K562 (cell line): ENCODE measurements around the gene GRK1. TPM values are rescaled to one million over a fixed set of nuclear protein-coding genes. Genes with fewer than 3 reads are reported as not detected.

ENCODE experiments used
- ATAC-seq: fragments of 200-7000 bp; cut with Tn5 transposase; 3 replicates; pipeline ENCODE4 v1.9.1; 2020; ENCODE audit warnings: moderate library complexity
- BruUV-seq: library from RNA; stranded (reverse); fragments of 400-500 nt; replicated peaks from 2 replicates; lab custom pipeline; 2021; lab: Mats Ljungman, UMichigan
- CTCF ChIA-PET: fragments of 300-600 bp; formaldehyde crosslinking; extraction: SDS; loops from one replicate; lab custom pipeline; 2021; ENCODE audit warnings: low intra/inter-chr PET ratio; lab: Yijun Ruan, JAX
- POLR2A ChIA-PET: fragments of 300-600, 350-650 bp; sonication (Branson Sonifier 250); formaldehyde crosslinking; extraction: SDS; loops from one replicate; lab custom pipeline; 2021; ENCODE audit warnings: antibody characterized with exemption, inconsistent platforms; lab: Yijun Ruan, JAX
- DNase-seq, 4 experiments: peaks; one replicate each; pipeline versions ENCODE4 v3.0.0 to v3.0.0-alpha.2; 2011 to 2018; ENCODE audit warnings: low spot score in 3 of 4, mixed read lengths in 3 of 4; ENCODE audit errors: extremely low read depth in 1 of 4
- FAIRE-seq: peaks from 2 replicates; lab custom pipeline; 2011; peaks lifted over from hg19 to GRCh38; lab: Jason Lieb, UNC
- H2AFZ ChIP-seq: 2 replicates; pipeline ENCODE4 v1.6.0; 2011; ENCODE audit warnings: low read depth, low read length, control low read depth, inconsistent platforms
- H3K27ac ChIP-seq: fragments of 200-600 bp; 3 replicates; pipeline ENCODE4 v1.8.0; 2011; ENCODE audit warnings: low read depth, mild to moderate bottlenecking, control low read depth, inconsistent platforms, low read length, moderate library complexity, mixed read lengths; ENCODE audit errors: extremely low read depth
- H3K27me3 ChIP-seq, 2 experiments: fragments of 300-600 bp in 1 of 2; 2 replicates in 1 of 2; 3 replicates in 1 of 2; pipeline versions ENCODE4 v1.6.0 to v1.8.0; 2011; ENCODE audit warnings: inconsistent platforms in 2 of 2, low read length in 2 of 2, mild to moderate bottlenecking in 1 of 2, mixed read lengths in 1 of 2, moderate library complexity in 1 of 2; ENCODE audit not compliant: control insufficient read depth in 2 of 2, insufficient read depth in 2 of 2
- H3K36me3 ChIP-seq: fragments of 300-600 bp; 3 replicates; pipeline ENCODE4 v1.8.0; 2011; ENCODE audit warnings: mild to moderate bottlenecking, low read length, inconsistent platforms; ENCODE audit not compliant: control insufficient read depth, insufficient read depth
- H3K4me1 ChIP-seq, 2 experiments: fragments of 200-600 bp in 1 of 2; replicated peaks in 1 of 2; 2 replicates in 1 of 2; 3 replicates in 1 of 2; pipeline versions ENCODE4 v1.5.1 to v1.8.0; 2011; ENCODE audit warnings: inconsistent platforms in 2 of 2, low read length in 2 of 2, mild to moderate bottlenecking in 1 of 2, mixed read lengths in 1 of 2, moderate library complexity in 1 of 2; ENCODE audit not compliant: control insufficient read depth in 2 of 2, insufficient read depth in 2 of 2
- H3K4me2 ChIP-seq: 2 replicates; pipeline ENCODE4 v1.6.1; 2011; ENCODE audit warnings: low read length, control low read depth, inconsistent platforms, mixed read lengths; ENCODE audit not compliant: insufficient read depth
- H3K4me3 ChIP-seq: fragments of 200-600 bp; sonication (generic), shearing (Covaris generic); 2 replicates; pipeline ENCODE4 v1.5.1; 2016; ENCODE audit warnings: control low read depth, inconsistent platforms
- H3K79me2 ChIP-seq: fragments of 200-600 bp; 3 replicates; pipeline ENCODE4 v1.8.0; 2011; ENCODE audit warnings: low read length, inconsistent platforms; ENCODE audit not compliant: control insufficient read depth, insufficient read depth
- H3K9ac ChIP-seq, 2 experiments: 2 replicates each; pipeline versions ENCODE4 v1.6.0 to v1.6.1; 2011; ENCODE audit warnings: low read depth in 2 of 2, low read length in 2 of 2, control low read depth in 1 of 2, inconsistent platforms in 1 of 2, mild to moderate bottlenecking in 1 of 2, mixed read lengths in 1 of 2; ENCODE audit not compliant: insufficient read depth in 1 of 2
- H3K9me1 ChIP-seq: one replicate; pipeline ENCODE4 v1.6.0; 2011; ENCODE audit warnings: inconsistent platforms, mild to moderate bottlenecking, low read length, moderate library complexity; ENCODE audit not compliant: control insufficient read depth, insufficient read depth
- H3K9me3 ChIP-seq: replicated peaks from 2 replicates; pipeline ENCODE4 v1.5.1; 2011; ENCODE audit warnings: low read depth, low read length, inconsistent platforms; ENCODE audit not compliant: control insufficient read depth, insufficient read depth
- H4K20me1 ChIP-seq: replicated peaks from 2 replicates; pipeline ENCODE4 v1.6.1; 2011; ENCODE audit warnings: low read length, inconsistent platforms, mixed read lengths; ENCODE audit not compliant: control insufficient read depth, insufficient read depth
- CEBPG ChIP-seq, 3 experiments: fragments of 200-800 bp in 1 of 3; sonication (Bioruptor generic) in 1 of 3; sonication (generic) in 1 of 3; formaldehyde crosslinking in 1 of 3; IDR thresholded peaks in 2 of 3; conservative IDR thresholded peaks in 1 of 3; 2 replicates each; pipeline versions ENCODE4 v1.6.1 to v1.8.0; 2016 to 2022; ENCODE audit warnings: missing compliant biosample characterization in 2 of 3, missing genetic modification characterization in 2 of 3, mild to moderate bottlenecking in 1 of 3, missing genetic modification reagents in 1 of 3
- CHD2 ChIP-seq: IDR thresholded peaks from 2 replicates; pipeline ENCODE4 v1.6.1; 2011; ENCODE audit warnings: low read depth, low read length
- ETV6 ChIP-seq, 3 experiments: fragments of 150-350 bp in 1 of 3; sonication (generic) in 1 of 3; formaldehyde crosslinking in 1 of 3; IDR thresholded peaks; 2 replicates each; pipeline versions ENCODE4 v1.6.1 to v1.8.0; 2014 to 2022; ENCODE audit warnings: borderline replicate concordance in 2 of 3, low read depth in 2 of 3, antibody characterized with exemption in 1 of 3, low read length in 1 of 3, mild to moderate bottlenecking in 1 of 3, missing genetic modification reagents in 1 of 3
- NFIX ChIP-seq: fragments of 250-450 bp; sonication (Bioruptor Pico); IDR thresholded peaks from 2 replicates; pipeline ENCODE4 v1.4.0; 2020; ENCODE audit warnings: low read depth, mild to moderate bottlenecking, moderate library complexity
- NR4A1 ChIP-seq, 2 experiments: fragments of 250-450 bp in 1 of 2; fragments of 450-650 bp in 1 of 2; sonication (Bioruptor Pico) in 1 of 2; IDR thresholded peaks; 2 replicates each; pipeline versions ENCODE4 v1.4.0 to v1.6.1; 2016 to 2020; ENCODE audit warnings: mild to moderate bottlenecking in 2 of 2, missing compliant biosample characterization in 1 of 2, missing genetic modification characterization in 1 of 2, moderate library complexity in 1 of 2
- SP2 ChIP-seq: IDR thresholded peaks from 2 replicates; pipeline ENCODE4 v1.6.1; 2011; ENCODE audit warnings: mild to moderate bottlenecking, low read depth, low read length, moderate library complexity; ENCODE audit not compliant: poor library complexity, severe bottlenecking; ENCODE audit errors: extremely low read depth
- TCF7 ChIP-seq: sonication (generic); IDR thresholded peaks from 2 replicates; pipeline ENCODE4 v1.6.1; 2016; ENCODE audit warnings: antibody characterized with exemption, borderline replicate concordance
- ZNF140 ChIP-seq: fragments of 250-450 bp; sonication (Bioruptor Pico); IDR thresholded peaks from 2 replicates; pipeline ENCODE4 v1.8.0; 2021; ENCODE audit warnings: moderate library complexity, mild to moderate bottlenecking, inconsistent platforms
- ZNF277 ChIP-seq: fragments of 250-450 bp; sonication (Bioruptor Pico); IDR thresholded peaks from 2 replicates; pipeline ENCODE4 v1.8.0; 2022; ENCODE audit warnings: inconsistent platforms, mild to moderate bottlenecking, moderate library complexity, borderline replicate concordance
- ZNF57 ChIP-seq: fragments of 450-650 bp; formaldehyde crosslinking; IDR thresholded peaks from 2 replicates; pipeline ENCODE4 v1.4.0; 2020; ENCODE audit warnings: mild to moderate bottlenecking, moderate library complexity
- WGBS: fragments of 100-300 bp; shearing (Covaris generic); methylation state at CpG from one replicate; pipeline ENCODE4 v1.1.6; 2016; ENCODE audit warnings: low coverage, mixed read lengths; ENCODE audit not compliant: insufficient coverage; ENCODE audit errors: missing lambda C conversion rate; 5-methylcytosine and 5-hydroxymethylcytosine counted together
- in situ Hi-C: fragments of 300-500 bp; cut with MboI; formaldehyde crosslinking; loops from 4 replicates; pipeline ENCODE4 v1.15.0; 2018; ENCODE audit warnings: inconsistent platforms, mixed read lengths
- intact Hi-C: fragments of 100-400 bp; cut with micrococcal nuclease; formaldehyde crosslinking; loops from 2 replicates; pipeline ENCODE4 v1.14.2; 2022
- polyA plus RNA-seq, 8 experiments: library from polyadenylated mRNA; depleted of rRNA in 4 of 8; stranded (reverse) in 5 of 8; unstranded in 3 of 8; fragments of >200 nt; fragmentation: Nextera tagmentation in 2 of 8; fragmentation: Illumina TruSeq in 1 of 8; extraction: Ambion mirVana in 2 of 8; extraction: Trizol in 1 of 8; gene quantifications; 2 replicates each; pipeline versions ENCODE4 v1.2.1 to v1.2.3, GENCODE V29; 2011 to 2014; ENCODE audit warnings: inconsistent platforms in 1 of 8, missing spikeins in 1 of 8
- total RNA-seq, 7 experiments: library from RNA; depleted of rRNA in 6 of 7; stranded (reverse); fragments of >200 nt in 6 of 7; fragmentation: Illumina TruSeq in 2 of 7; extraction: Trizol in 2 of 7; gene quantifications; 2 replicates each; pipeline versions ENCODE4 v1.2.1 to v1.2.3, GENCODE V29; 2011 to 2021; ENCODE audit warnings: low replicate concordance in 1 of 7

GRK1 gene
- total and polyA plus RNA-seq, 9 of the 15 experiments (the other 6 are each of a cell fraction or from before 2014, with no cell fraction given): 0.09 TPM; not detected in 8

DNA sequence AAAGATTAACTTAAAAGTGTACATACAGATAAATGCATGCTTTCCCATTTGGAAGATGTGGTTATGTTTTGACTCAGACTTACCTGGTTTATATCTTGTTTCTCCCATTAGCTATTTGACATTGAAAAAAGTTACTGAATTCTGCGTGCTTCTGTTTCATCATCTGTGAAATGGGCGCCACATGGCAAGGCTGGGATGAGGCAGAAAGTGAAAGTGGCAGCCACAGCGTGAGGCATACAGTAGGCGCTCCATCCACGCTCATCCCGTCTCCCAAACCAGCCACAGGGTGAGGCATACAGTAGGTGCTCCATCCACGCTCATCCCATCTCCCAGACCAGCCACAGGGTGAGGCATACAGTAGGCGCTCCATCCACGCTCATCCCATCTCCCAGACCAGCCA, 78.0 kb downstream of the GRK1 start:
- H3K27ac ChIP-seq: no peak overlapping the region
- H4K20me1 ChIP-seq: peaks cover 7% of the 10 kb centered on the region; the same call in 1 of the 2 replicates
- no peak overlapping the region for H3K9ac ChIP-seq
- H3K4me2 ChIP-seq: no peak overlapping the region
- H3K79me2 ChIP-seq: no peaks in the 10 kb centered on the region
- WGBS: 6% methylated on average over 6 of the region's 9 CpGs
- CTCF ChIA-PET: no interaction called here
- H3K9me3 ChIP-seq: no peaks in the 10 kb centered on the region
- POLR2A ChIA-PET: no interaction called here
- H3K36me3 ChIP-seq: no peaks in the 10 kb centered on the region
- no peak overlapping the region for H3K4me3 ChIP-seq
- no peak for TF ChIP-seq SP2
- TF ChIP-seq NR4A1 (CRISPR knock-in tag; IDR thresholded peaks at IDR 0.05): no peak
- no peak for TF ChIP-seq NR4A1 (tag; IDR thresholded peaks at IDR 0.05)
- TF ChIP-seq ZNF277 (CRISPR knock-in tag): no peak
- no peak for TF ChIP-seq ZNF140 (CRISPR knock-in tag)
- TF ChIP-seq ZNF57 (CRISPR knock-in tag): no peak
- TF ChIP-seq TCF7: no peak
- no peak for TF ChIP-seq NFIX (CRISPR knock-in tag)
- no peak for TF ChIP-seq CHD2
- no peak for TF ChIP-seq CEBPG (CRISPR knock-in tag; IDR thresholded peaks at IDR 0.05)
- no peak for TF ChIP-seq CEBPG (tag; conservative IDR thresholded peaks at IDR 0.05 in 1 of 2, IDR thresholded peaks at IDR 0.05 in 1 of 2)
- TF ChIP-seq ETV6 (IDR thresholded peaks at IDR 0.05; ENCODE audit: borderline replicate concordance in 1 of 2, low read depth in 2 of 2, low read length in 1 of 2): no peak
- no peak for TF ChIP-seq ETV6 (CRISPR knock-in tag; IDR thresholded peaks at IDR 0.05; ENCODE audit: borderline replicate concordance)
- ATAC-seq: no peak
- no peak for FAIRE-seq
- no TSS peak for BruUV-seq
- no peak overlapping the region for H2AFZ ChIP-seq
- in situ Hi-C loops: no loop called here
- peaks cover 8 to 78% of the 10 kb centered on the region in 2 experiments; a peak in 4 of 5 replicates for H3K27me3 ChIP-seq
- intact Hi-C loops: no loop called here
- peaks cover 4 to 36% of the 10 kb centered on the region in 2 experiments; a peak in 4 of 5 replicates for H3K4me1 ChIP-seq
- DNase-seq: no peak
- H3K9me1 ChIP-seq: no peaks in the 10 kb centered on the region
